SIG-M5 (cell line): Measurements from ENCODE around the gene CCNY.
"Not testable (repeated sequence)": the region's sequence is repeated elsewhere in the genome, so short reads cannot be mapped to it uniquely, and the experiment has no call there.

Experiments
- DNase-seq: peaks from one replicate; lab custom pipeline; 2025; lab: John Stamatoyannopoulos, UW

CCNY gene

GRCh38 chr10:35334297-35334696, 2.0 kb upstream of the CCNY start:
- no peak for DNase-seq

DNA sequence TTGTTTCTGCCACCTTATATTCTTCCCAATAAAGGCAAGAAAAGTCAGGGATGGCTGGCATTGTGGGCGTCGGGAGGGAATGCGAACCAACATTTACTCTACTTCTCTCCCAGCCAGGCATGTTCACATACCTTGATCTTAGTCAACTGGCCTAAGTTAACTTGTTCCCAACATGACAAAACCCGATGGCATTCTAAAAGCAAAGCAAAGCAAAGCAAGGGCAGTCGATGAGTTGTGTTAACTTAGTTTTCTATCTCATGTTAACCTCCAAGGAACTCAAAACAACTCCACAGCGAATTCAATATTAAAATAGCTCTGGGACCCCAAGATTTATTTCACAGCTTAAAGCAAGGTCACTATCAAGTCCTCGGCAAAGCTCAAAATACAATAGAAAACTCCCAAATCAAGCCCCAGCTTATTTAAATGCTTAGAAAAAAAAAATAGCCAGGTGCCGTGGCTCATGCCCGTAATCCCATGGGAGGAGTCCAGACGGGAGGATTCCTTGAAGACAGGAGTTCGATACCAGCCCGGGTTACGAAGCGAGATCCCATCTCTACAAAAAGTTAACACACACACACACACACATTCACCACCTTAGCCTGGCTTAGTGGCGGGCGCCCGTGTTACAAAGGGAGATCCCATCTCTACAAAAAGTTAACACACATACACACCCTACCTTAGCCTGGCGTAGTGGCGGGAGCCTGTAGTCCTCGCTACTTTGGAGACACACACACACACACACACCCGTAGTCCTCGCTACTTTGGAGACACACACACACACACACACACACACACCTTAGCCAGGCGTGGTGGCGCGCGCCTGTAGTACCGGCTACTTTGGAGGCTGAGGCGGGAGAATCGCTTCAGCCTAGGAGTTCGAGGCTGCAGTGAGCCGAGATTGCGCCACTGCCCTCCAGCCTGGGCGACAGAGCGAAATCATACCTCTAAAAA, 901 bp upstream of the CCNY start:
- no peak for DNase-seq

- no peak for DNase-seq
These were observed 863 bp downstream of the CCNY start for GRCh38 chr10:35336921-35337823.

DNA sequence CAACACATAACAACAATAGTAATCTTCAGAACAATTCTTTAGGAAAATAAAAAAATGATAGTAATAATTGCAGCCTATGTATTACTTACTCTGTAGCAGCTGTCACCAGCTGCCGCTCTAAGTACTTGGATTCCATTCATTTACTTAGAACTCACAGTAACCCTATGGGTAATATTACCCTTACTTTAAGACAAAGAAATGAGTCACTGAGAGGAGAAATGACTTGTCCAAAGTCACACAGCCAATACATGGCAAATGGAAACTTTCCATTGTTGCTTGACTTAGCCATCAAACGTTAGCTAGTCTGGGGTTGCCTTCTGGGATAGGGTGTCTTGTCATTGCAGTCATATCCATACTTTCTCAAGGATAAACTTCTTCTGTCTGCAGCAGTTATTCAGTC, 3.6 kb downstream of the CCNY start:
- DNase-seq = no peak

DNA sequence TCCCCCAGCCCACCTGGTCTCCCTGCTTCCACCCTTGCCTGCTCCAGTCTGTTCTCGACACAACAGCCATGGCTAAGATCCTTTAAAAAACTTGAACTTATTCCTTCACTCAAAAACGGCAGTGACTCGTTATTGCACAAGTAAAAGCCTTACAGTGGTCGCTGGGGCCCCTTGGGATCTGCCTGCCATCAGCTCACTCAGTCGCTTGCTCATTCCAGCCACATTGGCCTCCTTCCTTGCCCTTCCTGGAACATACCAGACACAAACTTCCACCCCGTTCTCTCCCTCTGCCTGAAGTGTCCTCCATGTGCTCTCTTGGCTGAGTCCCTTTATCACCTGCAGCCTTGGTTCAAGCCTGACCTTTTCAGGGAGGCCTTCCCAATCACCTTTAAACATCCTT, 4.7 kb downstream of the CCNY start:
- DNase-seq = no peak

GRCh38 chr10:35341521-35341920, 5.2 kb downstream of the CCNY start:
- no peak for DNase-seq

DNA sequence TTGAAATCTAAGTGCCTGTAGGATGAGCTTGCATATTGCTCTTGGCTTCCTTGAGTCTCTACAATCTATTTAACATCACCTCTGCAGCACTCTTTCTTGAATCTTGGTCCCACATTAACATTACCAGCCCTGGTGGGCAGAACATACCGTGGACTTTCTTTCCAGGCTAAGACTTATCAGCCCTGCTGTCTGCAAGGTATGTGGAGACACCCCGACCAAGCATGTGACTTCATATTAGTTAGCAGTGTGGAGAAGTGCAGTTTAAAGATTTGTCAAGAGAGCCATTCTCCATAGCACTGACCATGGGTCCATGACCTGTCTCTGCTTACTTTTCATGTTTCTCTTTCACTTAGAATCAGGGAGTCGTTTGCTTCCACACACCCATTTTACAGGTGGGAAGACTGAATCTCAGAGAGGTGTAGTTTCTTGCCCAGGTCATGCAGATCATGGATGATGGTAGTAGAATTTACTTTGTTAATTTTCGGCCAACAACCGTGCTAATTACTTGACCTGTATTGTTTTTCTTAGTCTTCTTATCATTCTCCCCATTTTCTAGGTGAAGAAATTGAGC, 6.0 kb downstream of the CCNY start:
- no peak for DNase-seq

GRCh38 chr10:35343739-35344138, 7.4 kb downstream of the CCNY start:
- DNase-seq = no peak

GRCh38 chr10:35345383-35345742, 9.1 kb downstream of the CCNY start:
- no peak for DNase-seq

DNA sequence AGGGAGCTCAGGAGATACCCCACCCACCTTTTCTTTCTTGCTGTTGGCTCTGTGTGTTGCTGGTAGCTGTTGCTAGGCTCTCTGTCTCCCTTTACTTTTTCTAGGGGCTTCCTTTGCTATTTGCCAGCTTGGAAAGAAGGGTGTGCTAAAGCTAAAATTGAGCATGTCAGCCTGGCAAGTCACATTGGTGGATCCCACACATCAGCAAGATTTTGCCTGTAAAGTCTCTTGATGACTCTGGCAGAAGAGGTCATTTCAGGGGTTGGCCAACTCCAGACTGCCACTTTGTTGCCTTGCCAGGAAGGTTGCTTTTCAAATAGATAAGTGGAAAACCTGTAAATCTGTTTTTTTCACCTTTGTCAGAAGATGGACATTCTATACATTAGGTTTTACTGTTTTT, 9.9 kb downstream of the CCNY start:
- DNase-seq = no peak

GRCh38 chr10:35347121-35347562, 10.8 kb downstream of the CCNY start:
- DNase-seq = no peak

GRCh38 chr10:35347899-35348608, 11.7 kb downstream of the CCNY start:
- DNase-seq = no peak

DNA sequence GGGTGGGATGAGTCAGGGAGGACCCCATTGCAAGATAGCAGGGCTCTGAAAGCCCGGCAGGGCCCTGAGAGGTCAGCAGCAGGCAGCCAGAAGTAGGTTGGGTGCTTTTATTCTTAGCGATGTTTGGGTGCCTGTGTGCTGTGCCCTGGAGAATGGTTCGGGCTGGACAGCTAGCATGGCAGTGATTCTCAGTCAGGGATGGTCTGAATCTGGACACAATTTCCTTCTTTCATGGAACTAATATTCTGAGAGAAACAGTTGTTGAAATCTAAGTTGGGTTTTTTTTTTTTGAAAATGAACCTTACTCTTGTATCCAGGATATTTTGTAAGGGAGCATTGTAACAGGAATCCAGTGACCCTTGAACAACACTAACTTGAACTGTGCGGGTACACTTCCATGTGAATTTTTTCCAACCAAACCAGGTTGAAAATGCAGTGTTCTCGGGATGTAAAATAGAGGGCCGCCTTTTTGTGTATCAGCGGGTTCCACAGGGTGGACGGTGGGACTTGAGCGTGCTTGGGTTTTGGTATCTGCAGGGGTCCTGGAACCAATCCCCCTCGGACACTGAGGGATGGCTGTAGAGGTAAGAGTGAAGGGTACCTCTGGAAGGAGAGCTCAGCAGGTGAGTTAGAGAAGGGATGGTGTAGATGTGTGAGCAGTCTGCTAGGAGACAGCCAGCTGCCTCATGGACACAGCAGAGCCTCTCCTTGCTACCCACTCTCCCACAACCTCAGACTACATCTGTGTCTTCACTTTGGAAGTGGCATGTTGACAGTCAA, 12.5 kb downstream of the CCNY start:
- DNase-seq = no peak

DNA sequence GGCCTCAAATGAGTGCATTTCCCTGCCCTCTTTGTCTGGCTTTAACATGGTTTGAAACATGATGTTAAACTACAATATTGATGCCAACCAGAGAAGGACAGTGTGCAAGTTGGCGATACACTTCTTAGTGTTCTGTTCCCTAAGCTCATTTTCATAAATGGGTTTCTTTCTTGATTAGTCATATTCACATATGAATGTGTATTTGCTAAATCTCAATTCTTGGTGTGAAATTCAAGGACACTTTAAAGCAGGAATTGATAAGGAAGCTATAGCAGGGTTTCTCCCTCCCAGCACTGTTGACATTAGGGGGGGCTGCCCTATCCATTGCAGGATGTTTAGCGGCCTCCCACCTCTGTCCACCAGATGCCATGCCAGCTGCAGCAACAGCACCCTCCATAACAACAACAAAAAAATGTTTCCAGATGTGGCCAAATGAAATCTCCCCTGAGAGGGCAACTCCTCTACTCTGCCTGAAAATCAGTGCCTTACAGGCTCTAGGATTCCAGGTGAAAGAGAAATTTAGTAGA, 13.1 kb downstream of the CCNY start:
- DNase-seq = no peak

GRCh38 chr10:35351021-35351420, 14.7 kb downstream of the CCNY start:
- no peak for DNase-seq

DNA sequence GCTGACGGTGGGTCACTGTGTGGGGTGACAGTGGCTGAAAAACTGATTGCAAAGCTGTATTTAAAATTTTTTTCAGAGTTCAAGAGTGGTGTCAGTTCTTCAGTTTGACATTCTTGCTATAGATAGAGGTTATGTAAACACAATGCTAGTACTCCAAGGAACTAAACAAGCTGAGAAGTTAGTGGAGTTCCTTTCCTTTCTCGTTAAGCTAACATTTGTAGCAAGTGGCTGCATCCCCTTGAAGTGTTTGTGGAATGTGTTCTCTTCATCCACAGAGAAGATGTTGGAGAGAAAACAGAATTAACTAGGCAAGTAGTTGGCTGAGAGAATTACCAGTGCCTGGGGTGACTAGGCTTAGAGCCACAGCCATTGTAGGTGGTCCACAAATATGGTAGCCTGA, 15.8 kb downstream of the CCNY start:
- DNase-seq = no peak

DNA sequence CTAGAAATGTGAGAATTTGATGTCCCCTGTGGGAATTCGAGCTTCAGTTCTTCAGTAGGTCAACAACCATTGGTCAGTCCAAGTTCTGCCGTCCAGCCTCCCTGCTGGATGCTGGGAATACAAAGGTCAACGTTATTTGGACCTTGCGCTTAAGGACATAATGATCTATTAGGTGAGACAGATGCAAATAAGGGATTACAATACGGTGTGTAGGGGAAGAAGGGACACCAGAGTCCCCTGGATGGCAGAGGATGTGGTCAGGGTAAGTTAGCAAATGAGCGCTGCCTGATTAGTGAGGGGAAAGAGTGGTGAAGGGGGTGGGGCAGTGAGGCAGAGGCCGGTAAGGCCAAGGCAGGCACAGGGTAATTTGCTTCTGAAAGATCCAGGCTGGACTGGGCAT, 16.2 kb downstream of the CCNY start:
- no peak for DNase-seq

GRCh38 chr10:35353395-35353794, 17.1 kb downstream of the CCNY start:
- DNase-seq = no peak

GRCh38 chr10:35353805-35354204, 17.5 kb downstream of the CCNY start:
- no peak for DNase-seq

DNA sequence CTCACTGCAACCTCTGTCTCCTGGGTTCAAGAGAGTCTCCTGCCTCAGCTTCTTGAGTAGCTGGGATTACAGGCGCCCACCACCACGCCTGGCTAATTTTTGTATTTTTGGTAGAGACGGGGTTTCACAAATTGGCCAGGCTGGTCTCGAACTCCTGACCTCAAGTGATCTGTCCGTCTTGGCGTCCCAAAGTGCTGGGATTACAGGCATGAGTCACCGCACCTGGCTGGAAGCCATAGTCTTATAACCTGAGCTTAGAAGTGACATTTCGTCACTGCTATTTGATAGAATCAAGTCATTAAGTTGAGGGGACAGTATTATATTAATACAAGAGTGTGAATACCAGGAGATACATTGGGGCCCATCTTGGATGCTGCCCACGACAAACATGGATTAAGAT, 17.9 kb downstream of the CCNY start:
- not testable (repeated sequence) for DNase-seq
